Cardiac fibroblast (primary cell): ENCODE data around the gene RPUSD4.

Experiments
- DNase-seq, 2 donors: peaks; one replicate each; pipeline versions ENCODE4 v3.0.0 to v3.0.0-alpha.2; 2010; ENCODE audit warnings: low read depth in 2 of 2
- H3K4me3 ChIP-seq, 2 donors: replicated peaks in 1 of 2; 1 replicate in 1 of 2; 2 replicates in 1 of 2; pipeline ENCODE4 v1.5.1; 2011; ENCODE audit warnings: low read depth in 2 of 2, low read length in 2 of 2, mild to moderate bottlenecking in 2 of 2, moderate library complexity in 1 of 2
- CTCF ChIP-seq: IDR thresholded peaks from one replicate; pipeline ENCODE4 v1.5.1; 2011; ENCODE audit warnings: low read depth, mild to moderate bottlenecking, low read length, inconsistent platforms

Gene RPUSD4

GRCh38 chr11:126214441-126214840 lies 3.0 kb upstream of the RPUSD4 start:
- no peak for DNase-seq
- H3K4me3 ChIP-seq = no peak overlapping the region
- no peak for TF ChIP-seq CTCF

GRCh38 chr11:126212089-126212660 lies 725 bp upstream of the RPUSD4 start:
- DNase-seq = peak; percentile 14
- no peak for TF ChIP-seq CTCF
- peak overlapping the region; percentile 77 to 97 for H3K4me3 ChIP-seq

GRCh38 chr11:126210871-126211235 lies 597 bp downstream of the RPUSD4 start:
- DNase-seq = no peak
- no peak for TF ChIP-seq CTCF
- H3K4me3 ChIP-seq = peak overlapping the region; percentile 77 to 97

GRCh38 chr11:126207896-126208295 lies 3.6 kb downstream of the RPUSD4 start:
- H3K4me3 ChIP-seq = no peak overlapping the region
- TF ChIP-seq CTCF = no peak
- no peak for DNase-seq

GRCh38 chr11:126205359-126205758 lies 6.1 kb downstream of the RPUSD4 start:
- TF ChIP-seq CTCF = no peak
- no peak for DNase-seq
- no peak overlapping the region for H3K4me3 ChIP-seq

GRCh38 chr11:126202646-126203359 lies 8.6 kb downstream of the RPUSD4 start:
- H3K4me3 ChIP-seq = no peak overlapping the region
- DNase-seq = no peak
- TF ChIP-seq CTCF = no peak
